ENCODE results near the gene LPCAT2. TPM values are rescaled to one million over a fixed set of nuclear protein-coding genes. Genes with fewer than 3 reads are reported as not detected.

LPCAT2 gene
- total and polyA plus RNA-seq, 2 donors (not counting 3 experiments of a cell fraction or from before 2014, with no cell fraction given), result 64.5 to 72.9 TPM

DNA sequence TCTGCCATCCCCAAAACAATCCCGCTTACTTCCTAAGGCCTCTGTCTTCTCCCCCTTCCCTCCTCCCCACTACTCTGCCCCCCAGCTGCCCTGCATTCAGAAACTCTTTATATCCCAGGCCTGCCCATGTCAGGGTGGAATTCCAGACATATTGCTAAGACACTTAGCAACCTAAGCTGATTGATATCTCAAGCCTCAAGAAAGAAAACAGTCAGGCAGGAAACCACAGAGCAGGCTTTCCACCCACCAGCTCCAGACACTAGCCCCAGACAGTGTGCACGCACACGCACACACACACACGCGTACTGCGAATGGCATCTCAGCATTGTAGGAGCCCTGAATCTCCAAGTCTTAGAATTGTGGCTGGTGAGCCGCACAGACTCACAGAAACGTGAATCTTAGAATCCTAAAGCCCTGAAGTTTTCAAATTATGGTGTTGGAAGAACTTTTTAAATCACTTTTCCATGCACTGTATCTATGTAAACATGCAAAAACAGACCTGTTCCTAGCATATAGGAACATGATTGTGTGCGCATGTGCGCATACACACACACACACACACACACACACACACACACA, 8.8 kb upstream of the LPCAT2 start:
- peak overlapping the region; percentile 79 for H3K9ac ChIP-seq (replicated peaks; ENCODE audit: extremely low read depth, insufficient read depth, low read length)
- H3K9me3 ChIP-seq (replicated peaks; ENCODE audit: control insufficient read depth, insufficient read depth, low read length), result no peaks in the 10 kb centered on the region
- peak overlapping the region; percentile 95 for H3K27ac ChIP-seq (ENCODE audit: insufficient read depth, low read depth, low read length)
- no peak overlapping the region for H3K4me3 ChIP-seq (replicated peaks in 1 of 3; ENCODE audit: insufficient read depth in 1 of 3, low read depth in 1 of 3, low read length in 3 of 3)
- ChIA-PET POLR2A (interaction anchor here (0.6 to 1.6 kb wide), 2 partner anchors 10 to 20 kb away, joined by 4 to 6 read pairs; no protein-coding TSS in a partner anchor), CTCF (interaction anchor here (0.9 to 5.5 kb wide), 10 partner anchors 10 to 202 kb away, joined by 3 to 34 read pairs (median 6); no protein-coding TSS in a partner anchor)
- no peaks in the 10 kb centered on the region for H4K20me1 ChIP-seq (replicated peaks; ENCODE audit: control insufficient read depth, extremely low read depth, insufficient read depth, low read length)
- TF ChIP-seq JUN (IDR thresholded peaks at IDR 0.05; ENCODE audit: borderline replicate concordance, insufficient read depth, insufficient read length, low read depth), result peak; percentile 78
- TF ChIP-seq GATA2 (IDR thresholded peaks at IDR 0.05; ENCODE audit: insufficient read depth, insufficient read length, low read depth, low read length), result peak; percentile 99
- TF ChIP-seq POLR2AphosphoS5 (IDR thresholded peaks at IDR 0.05; ENCODE audit: insufficient read depth, low read depth, low read length), result peak; percentile 80
- peak; percentile 61 for TF ChIP-seq POLR2A (IDR thresholded peaks at IDR 0.05; ENCODE audit: low read depth, low read length)
- TF ChIP-seq, protein P1, sequence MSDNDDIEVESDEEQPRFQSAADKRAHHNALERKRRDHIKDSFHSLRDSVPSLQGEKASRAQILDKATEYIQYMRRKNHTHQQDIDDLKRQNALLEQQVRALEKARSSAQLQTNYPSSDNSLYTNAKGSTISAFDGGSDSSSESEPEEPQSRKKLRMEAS (IDR thresholded peaks at IDR 0.05; ENCODE audit: insufficient read depth, insufficient read length), result peak; percentile 52
- peak; percentile 67 for TF ChIP-seq FOS (IDR thresholded peaks at IDR 0.05; ENCODE audit: borderline replicate concordance, insufficient read depth, low read length)
- TF ChIP-seq, protein P2, sequence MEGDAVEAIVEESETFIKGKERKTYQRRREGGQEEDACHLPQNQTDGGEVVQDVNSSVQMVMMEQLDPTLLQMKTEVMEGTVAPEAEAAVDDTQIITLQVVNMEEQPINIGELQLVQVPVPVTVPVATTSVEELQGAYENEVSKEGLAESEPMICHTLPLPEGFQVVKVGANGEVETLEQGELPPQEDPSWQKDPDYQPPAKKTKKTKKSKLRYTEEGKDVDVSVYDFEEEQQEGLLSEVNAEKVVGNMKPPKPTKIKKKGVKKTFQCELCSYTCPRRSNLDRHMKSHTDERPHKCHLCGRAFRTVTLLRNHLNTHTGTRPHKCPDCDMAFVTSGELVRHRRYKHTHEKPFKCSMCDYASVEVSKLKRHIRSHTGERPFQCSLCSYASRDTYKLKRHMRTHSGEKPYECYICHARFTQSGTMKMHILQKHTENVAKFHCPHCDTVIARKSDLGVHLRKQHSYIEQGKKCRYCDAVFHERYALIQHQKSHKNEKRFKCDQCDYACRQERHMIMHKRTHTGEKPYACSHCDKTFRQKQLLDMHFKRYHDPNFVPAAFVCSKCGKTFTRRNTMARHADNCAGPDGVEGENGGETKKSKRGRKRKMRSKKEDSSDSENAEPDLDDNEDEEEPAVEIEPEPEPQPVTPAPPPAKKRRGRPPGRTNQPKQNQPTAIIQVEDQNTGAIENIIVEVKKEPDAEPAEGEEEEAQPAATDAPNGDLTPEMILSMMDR (IDR thresholded peaks at IDR 0.05; ENCODE audit: extremely low read depth in 1 of 2, insufficient read depth in 1 of 2, low read depth in 1 of 2, low read length in 2 of 2), result no peak
- TF ChIP-seq EZH2 (IDR thresholded peaks at IDR 0.05; ENCODE audit: borderline replicate concordance, low read depth, low read length, severe bottlenecking), result no peak
- TF ChIP-seq MYC (IDR thresholded peaks at IDR 0.05; ENCODE audit: low read depth, low read length), result peak; percentile 85
- DNase-seq (ENCODE audit: low read depth, low spot score), result peak; percentile 98
- H3K9me1 ChIP-seq (replicated peaks; ENCODE audit: control insufficient read depth, extremely low read depth, insufficient read depth, low read length), result no peaks in the 10 kb centered on the region
- no peaks in the 10 kb centered on the region for H3K27me3 ChIP-seq (ENCODE audit: control insufficient read depth in 2 of 2, insufficient read depth in 2 of 2, low read length in 2 of 2)
- BruUV-seq (replicated peaks), result no TSS peak
- intact Hi-C loops (cut with micrococcal nuclease), result loop anchor here (1.0 to 5.0 kb wide), 7 partner anchors 9 to 1983 kb away; partner anchors contain the start of genes LPCAT2 and MMP2
- dilution Hi-C loops (cut with MboI; ENCODE audit: extremely low pct_ligation_motif_present, low sequenced_read_pairs), result no loop called here
- FAIRE-seq, result peak; percentile 97
- H2AFZ ChIP-seq (ENCODE audit: low read depth, low read length), result no peak overlapping the region
- H3K4me1 ChIP-seq (ENCODE audit: control insufficient read depth, extremely low read depth, insufficient read depth, low read length), result peaks cover 80% of the 10 kb centered on the region
- peak overlapping the region; percentile 4 for H3K4me2 ChIP-seq (ENCODE audit: insufficient read depth, low read length)
- no peaks in the 10 kb centered on the region for H3K79me2 ChIP-seq (ENCODE audit: control insufficient read depth, insufficient read depth, low read length)
- H3K36me3 ChIP-seq (ENCODE audit: control insufficient read depth in 2 of 2, extremely low read depth in 1 of 2, insufficient read depth in 2 of 2, low read length in 2 of 2), result peaks cover 38 to 41% of the 10 kb centered on the region in 2 experiments
